Neural progenitor cell (in vitro differentiated cells): ENCODE measurements around the gene CAMK2N1. TPM values are rescaled to one million over a fixed set of nuclear protein-coding genes. Genes with fewer than 3 reads are reported as not detected.

Experiments used
- DNase-seq: peaks from one replicate; pipeline ENCODE4 v3.0.0-alpha.2; 2016; ENCODE audit warnings: low spot score
- H2AFZ ChIP-seq: fragments of 200-600 bp; sonication (generic); replicated peaks from 2 replicates; pipeline ENCODE4 v1.6.1; 2016; ENCODE audit warnings: antibody characterized with exemption
- H3F3A ChIP-seq: fragments of 200-600 bp; sonication (generic); 2 replicates; pipeline ENCODE4 v1.6.1; 2016; ENCODE audit warnings: antibody characterized with exemption, low read depth
- H3K27ac ChIP-seq: fragments of 200-600 bp; sonication (generic); 2 replicates; pipeline ENCODE4 v1.5.1; 2016; ENCODE audit warnings: mild to moderate bottlenecking
- H3K27me3 ChIP-seq: fragments of 200-600 bp; sonication (generic); 2 replicates; pipeline ENCODE4 v1.6.1; 2016; ENCODE audit warnings: mild to moderate bottlenecking, moderate library complexity
- H3K36me3 ChIP-seq: fragments of 200-600 bp; sonication (generic); 2 replicates; pipeline ENCODE4 v1.5.1; 2016
- H3K4me1 ChIP-seq: fragments of 200-600 bp; sonication (generic); 2 replicates; pipeline ENCODE4 v1.6.1; 2016; ENCODE audit warnings: mixed run types
- H3K4me2 ChIP-seq: fragments of 200-600 bp; sonication (generic); 2 replicates; pipeline ENCODE4 v1.6.1; 2016
- H3K4me3 ChIP-seq: fragments of 200-600 bp; sonication (generic); 2 replicates; pipeline ENCODE4 v1.5.1; 2016
- H3K79me2 ChIP-seq: fragments of 200-600 bp; sonication (generic); 2 replicates; pipeline ENCODE4 v1.6.1; 2016; ENCODE audit warnings: low read depth
- H3K9ac ChIP-seq: fragments of 200-600 bp; sonication (generic); 2 replicates; pipeline ENCODE4 v1.6.1; 2016
- H3K9me3 ChIP-seq: fragments of 200-600 bp; sonication (generic); 2 replicates; pipeline ENCODE4 v1.5.1; 2016; ENCODE audit warnings: low read depth
- H4K20me1 ChIP-seq: fragments of 200-600 bp; sonication (generic); 2 replicates; pipeline ENCODE4 v1.6.1; 2016; ENCODE audit warnings: low read depth
- H3K27ac Mint-ChIP-seq: 3 replicates; pipeline ENCODE4 v1.8.0; 2021; ENCODE audit warnings: mixed read lengths
- H3K27me3 Mint-ChIP-seq: 2 replicates; pipeline ENCODE4 v1.8.0; 2022; ENCODE audit warnings: low read depth, mild to moderate bottlenecking, inconsistent platforms, moderate library complexity, mixed read lengths; ENCODE audit not compliant: insufficient read depth
- H3K36me3 Mint-ChIP-seq: 3 replicates; pipeline ENCODE4 v1.8.0; 2021; ENCODE audit warnings: mixed read lengths
- H3K4me1 Mint-ChIP-seq: 3 replicates; pipeline ENCODE4 v1.8.0; 2021; ENCODE audit warnings: mixed read lengths
- H3K4me3 Mint-ChIP-seq: 3 replicates; pipeline ENCODE4 v1.8.0; 2021; ENCODE audit warnings: mild to moderate bottlenecking, moderate library complexity, mixed read lengths
- H3K9me3 Mint-ChIP-seq: 3 replicates; pipeline ENCODE4 v1.8.0; 2020; ENCODE audit warnings: mixed read lengths
- CTCF ChIP-seq: fragments of 200-600 bp; sonication (generic); IDR thresholded peaks from 2 replicates; pipeline ENCODE4 v1.5.1; 2017; ENCODE audit warnings: antibody characterized with exemption, mild to moderate bottlenecking
- EZH2 ChIP-seq: fragments of 200-600 bp; sonication (generic); IDR thresholded peaks from 2 replicates; pipeline ENCODE4 v1.6.1; 2017; ENCODE audit warnings: antibody characterized with exemption, mild to moderate bottlenecking, moderate library complexity
- EZH2phosphoT487 ChIP-seq: fragments of 200-600 bp; sonication (generic); IDR thresholded peaks from 2 replicates; pipeline ENCODE4 v1.6.1; 2017; ENCODE audit warnings: antibody characterized with exemption
- total RNA-seq: library from RNA; depleted of rRNA; stranded (reverse); fragments of >200 nt; gene quantifications from 2 replicates; pipeline ENCODE4 v1.2.3, GENCODE V29; 2015; ENCODE audit warnings: low replicate concordance

CAMK2N1 gene
- total RNA-seq, 1 donor from 2014 or later = 11.4 TPM

GRCh38 chr1:20470194-20470593, 15.8 kb downstream of the CAMK2N1 start:
- Histone ChIP-seq H3K4me2 (no peak overlapping the region), H4K20me1 (no peaks in the 10 kb centered on the region), H3K36me3 (no peaks in the 10 kb centered on the region), H3K27ac (no peak overlapping the region), H3K27me3 (peaks cover 61% of the 10 kb centered on the region), H3K4me3 (no peak overlapping the region), H3K9ac (no peak overlapping the region), H3F3A (no peaks in the 10 kb centered on the region), H2AFZ (no peak overlapping the region), H3K79me2 (no peaks in the 10 kb centered on the region), H3K4me1 (peaks cover 3% of the 10 kb centered on the region), H3K9me3 (no peaks in the 10 kb centered on the region)
- no peak overlapping the region for H3K27ac Mint-ChIP-seq
- peaks cover 14% of the 10 kb centered on the region for H3K27me3 Mint-ChIP-seq
- peaks cover 18% of the 10 kb centered on the region for H3K4me1 Mint-ChIP-seq
- H3K9me3 Mint-ChIP-seq = no peaks in the 10 kb centered on the region
- no peak for DNase-seq
- no peak for TF ChIP-seq EZH2phosphoT487
- no peak for TF ChIP-seq CTCF
- no peak for TF ChIP-seq EZH2
- no peaks in the 10 kb centered on the region for H3K36me3 Mint-ChIP-seq
- no peak overlapping the region for H3K4me3 Mint-ChIP-seq

- H3K27ac Mint-ChIP-seq = no peak overlapping the region
Measured at GRCh38 chr1:20469406-20470076, 16.5 kb downstream of the CAMK2N1 start.

GRCh38 chr1:20466273-20466672, 19.7 kb downstream of the CAMK2N1 start:
- Mint-ChIP-seq H3K27me3 (peaks cover 5% of the 10 kb centered on the region), H3K4me1 (peaks cover 3% of the 10 kb centered on the region), H3K36me3 (no peaks in the 10 kb centered on the region), H3K27ac (no peak overlapping the region), H3K4me3 (no peak overlapping the region), H3K9me3 (peaks cover 2% of the 10 kb centered on the region)
- Histone ChIP-seq H3K4me3 (no peak overlapping the region), H3K27ac (no peak overlapping the region), H3K79me2 (no peaks in the 10 kb centered on the region), H3K9me3 (no peaks in the 10 kb centered on the region), H3K27me3 (peaks cover 63% of the 10 kb centered on the region), H3F3A (no peaks in the 10 kb centered on the region), H3K9ac (no peak overlapping the region), H3K36me3 (no peaks in the 10 kb centered on the region), H3K4me2 (no peak overlapping the region), H2AFZ (no peak overlapping the region), H3K4me1 (no peaks in the 10 kb centered on the region), H4K20me1 (no peaks in the 10 kb centered on the region)
- no peak for DNase-seq
- TF ChIP-seq CTCF (no peak), EZH2 (no peak), EZH2phosphoT487 (no peak)

More at GRCh38 chr1:20469406-20470076, 16.5 kb downstream of the CAMK2N1 start:
- H3K9me3 Mint-ChIP-seq = no peaks in the 10 kb centered on the region
- Histone ChIP-seq H2AFZ (no peak overlapping the region), H3K36me3 (no peaks in the 10 kb centered on the region), H3K27me3 (peaks cover 61% of the 10 kb centered on the region), H3K4me3 (no peak overlapping the region), H3K27ac (no peak overlapping the region), H3K9ac (no peak overlapping the region), H3F3A (no peaks in the 10 kb centered on the region), H4K20me1 (no peaks in the 10 kb centered on the region), H3K9me3 (no peaks in the 10 kb centered on the region), H3K4me2 (no peak overlapping the region), H3K79me2 (no peaks in the 10 kb centered on the region), H3K4me1 (peaks cover 3% of the 10 kb centered on the region)
- DNase-seq = no peak
- TF ChIP-seq EZH2phosphoT487 = no peak
- TF ChIP-seq EZH2 = no peak
- TF ChIP-seq CTCF = no peak
- H3K4me1 Mint-ChIP-seq = peaks cover 11% of the 10 kb centered on the region
- H3K27me3 Mint-ChIP-seq = peaks cover 14% of the 10 kb centered on the region
- no peaks in the 10 kb centered on the region for H3K36me3 Mint-ChIP-seq
- no peak overlapping the region for H3K4me3 Mint-ChIP-seq
